Astrocyte (in vitro differentiated cells and primary cell): ENCODE results near the gene SNTN. TPM values are rescaled to one million over a fixed set of nuclear protein-coding genes. Genes with fewer than 3 reads are reported as not detected.

Experiments
- DNase-seq: peaks from one replicate; pipeline ENCODE4 v3.0.0-alpha.2; 2010; ENCODE audit warnings: low read depth
- FAIRE-seq: peaks from 2 replicates; lab custom pipeline; 2011; peaks lifted over from hg19 to GRCh38; lab: Jason Lieb, UNC
- H2AFZ ChIP-seq: 2 replicates; pipeline ENCODE4 v1.6.0; 2012; ENCODE audit warnings: low read depth, low read length, inconsistent platforms
- H3K27ac ChIP-seq: 2 replicates; pipeline ENCODE4 v1.5.1; 2011; ENCODE audit warnings: low read depth, low read length, inconsistent platforms
- H3K27me3 ChIP-seq: 2 replicates; pipeline ENCODE4 v1.6.0; 2011; ENCODE audit warnings: low read length, inconsistent platforms; ENCODE audit not compliant: insufficient read depth
- H3K36me3 ChIP-seq: 2 replicates; pipeline ENCODE4 v1.5.1; 2011; ENCODE audit warnings: low read length, inconsistent platforms; ENCODE audit not compliant: insufficient read depth
- H3K4me1 ChIP-seq: 2 replicates; pipeline ENCODE4 v1.5.1; 2011; ENCODE audit warnings: low read length, inconsistent platforms; ENCODE audit not compliant: insufficient read depth
- H3K4me2 ChIP-seq: 2 replicates; pipeline ENCODE4 v1.6.0; 2012; ENCODE audit warnings: low read length, inconsistent platforms
- H3K4me3 ChIP-seq: 2 replicates; pipeline ENCODE4 v1.5.1; 2011; ENCODE audit warnings: low read depth, mild to moderate bottlenecking, low read length, inconsistent platforms; ENCODE audit not compliant: insufficient read depth
- H3K79me2 ChIP-seq: 2 replicates; pipeline ENCODE4 v1.6.0; 2012; ENCODE audit warnings: mild to moderate bottlenecking, low read length, inconsistent platforms; ENCODE audit not compliant: insufficient read depth
- H3K9ac ChIP-seq: 2 replicates; pipeline ENCODE4 v1.6.0; 2012; ENCODE audit warnings: mild to moderate bottlenecking, low read length, inconsistent platforms
- H3K9me3 ChIP-seq: 2 replicates; pipeline ENCODE4 v1.5.1; 2012; ENCODE audit warnings: low read depth, mild to moderate bottlenecking, low read length, inconsistent platforms; ENCODE audit not compliant: insufficient read depth
- H4K20me1 ChIP-seq: 2 replicates; pipeline ENCODE4 v1.6.0; 2012; ENCODE audit warnings: low read length, inconsistent platforms; ENCODE audit not compliant: insufficient read depth
- H3K27ac Mint-ChIP-seq: one replicate; pipeline ENCODE4 v1.8.0; 2021; ENCODE audit warnings: mild to moderate bottlenecking, mixed read lengths; ENCODE audit not compliant: unreplicated experiment
- H3K27me3 Mint-ChIP-seq: one replicate; pipeline ENCODE4 v1.8.0; 2021; ENCODE audit warnings: low read depth, mixed read lengths; ENCODE audit not compliant: unreplicated experiment
- H3K36me3 Mint-ChIP-seq: one replicate; pipeline ENCODE4 v1.8.0; 2021; ENCODE audit warnings: low read depth, mixed read lengths; ENCODE audit not compliant: unreplicated experiment
- H3K4me1 Mint-ChIP-seq: one replicate; pipeline ENCODE4 v1.8.0; 2021; ENCODE audit warnings: low read depth, mixed read lengths; ENCODE audit not compliant: unreplicated experiment
- H3K4me3 Mint-ChIP-seq: one replicate; pipeline ENCODE4 v1.8.0; 2021; ENCODE audit warnings: mild to moderate bottlenecking, moderate library complexity, mixed read lengths; ENCODE audit not compliant: unreplicated experiment
- H3K9me3 Mint-ChIP-seq: one replicate; pipeline ENCODE4 v1.8.0; 2021; ENCODE audit warnings: mild to moderate bottlenecking, mixed read lengths; ENCODE audit not compliant: unreplicated experiment
- CTCF ChIP-seq: IDR thresholded peaks from 2 replicates; pipeline ENCODE4 v1.5.1; 2011; ENCODE audit warnings: low read depth, mild to moderate bottlenecking, inconsistent platforms, low read length, moderate library complexity; ENCODE audit not compliant: insufficient read depth
- EZH2 ChIP-seq: IDR thresholded peaks from 2 replicates; pipeline ENCODE4 v1.6.1; 2012; ENCODE audit warnings: mild to moderate bottlenecking, low read length, inconsistent platforms; ENCODE audit not compliant: insufficient read depth
- total RNA-seq: library from RNA; stranded (reverse); gene quantifications from 2 replicates; pipeline ENCODE4 v1.2.1, GENCODE V29; 2021

The SNTN gene
- total RNA-seq, 1 donor from 2014 or later: not detected

GRCh38 chr3:63617391-63617790, 35.1 kb upstream of the SNTN start:
- Histone ChIP-seq H3K9me3 (no peaks in the 10 kb centered on the region), H2AFZ (no peak overlapping the region), H3K27ac (no peak overlapping the region), H3K4me2 (no peak overlapping the region), H3K4me3 (no peak overlapping the region), H3K79me2 (no peaks in the 10 kb centered on the region), H3K9ac (no peak overlapping the region), H4K20me1 (no peaks in the 10 kb centered on the region), H3K4me1 (peaks cover 7% of the 10 kb centered on the region), H3K36me3 (no peaks in the 10 kb centered on the region), H3K27me3 (no peaks in the 10 kb centered on the region)
- FAIRE-seq (no peak), DNase-seq (no peak)
- TF ChIP-seq CTCF (no peak), EZH2 (no peak)
- H3K9me3 Mint-ChIP-seq: no peaks in the 10 kb centered on the region
- H3K27me3 Mint-ChIP-seq: peaks cover 8% of the 10 kb centered on the region
- H3K4me3 Mint-ChIP-seq: no peak overlapping the region
- no peaks in the 10 kb centered on the region for H3K4me1 Mint-ChIP-seq
- no peak overlapping the region for H3K27ac Mint-ChIP-seq
- no peaks in the 10 kb centered on the region for H3K36me3 Mint-ChIP-seq

GRCh38 chr3:63624941-63625560, 27.4 kb upstream of the SNTN start:
- Histone ChIP-seq H4K20me1 (no peaks in the 10 kb centered on the region), H3K79me2 (no peaks in the 10 kb centered on the region), H3K36me3 (no peaks in the 10 kb centered on the region), H3K4me3 (no peak overlapping the region), H3K4me1 (peaks cover 12% of the 10 kb centered on the region), H3K4me2 (peak overlapping the region; percentile 74), H2AFZ (no peak overlapping the region), H3K27me3 (no peaks in the 10 kb centered on the region), H3K27ac (peak overlapping the region; percentile 43), H3K9me3 (no peaks in the 10 kb centered on the region), H3K9ac (peak overlapping the region; percentile 19)
- Mint-ChIP-seq H3K27me3 (no peaks in the 10 kb centered on the region), H3K4me1 (peaks cover 6% of the 10 kb centered on the region), H3K9me3 (no peaks in the 10 kb centered on the region), H3K36me3 (no peaks in the 10 kb centered on the region), H3K27ac (no peak overlapping the region), H3K4me3 (no peak overlapping the region)
- TF ChIP-seq EZH2: no peak
- TF ChIP-seq CTCF: no peak
- DNase-seq: peak; percentile 96
- peak; percentile 96 for FAIRE-seq

- H3K4me1 Mint-ChIP-seq: no peaks in the 10 kb centered on the region
- TF ChIP-seq CTCF (no peak), EZH2 (no peak)
- H3K27ac Mint-ChIP-seq: no peak overlapping the region
- H3K9me3 Mint-ChIP-seq: peaks cover under 1% of the 10 kb centered on the region
- Histone ChIP-seq H4K20me1 (no peaks in the 10 kb centered on the region), H3K4me2 (no peak overlapping the region), H3K9ac (no peak overlapping the region), H3K27me3 (peaks cover 2% of the 10 kb centered on the region), H3K79me2 (no peaks in the 10 kb centered on the region), H3K4me1 (no peaks in the 10 kb centered on the region), H3K9me3 (no peaks in the 10 kb centered on the region), H2AFZ (no peak overlapping the region), H3K27ac (no peak overlapping the region), H3K36me3 (no peaks in the 10 kb centered on the region), H3K4me3 (no peak overlapping the region)
- FAIRE-seq (no peak), DNase-seq (no peak)
- no peaks in the 10 kb centered on the region for H3K36me3 Mint-ChIP-seq
- no peak overlapping the region for H3K4me3 Mint-ChIP-seq
- peaks cover 7% of the 10 kb centered on the region for H3K27me3 Mint-ChIP-seq
Measured at GRCh38 chr3:63631670-63632069, 20.8 kb upstream of the SNTN start.
